Keratinocyte (primary cell): Measurements from ENCODE around the gene COG5. TPM values are rescaled to one million over a fixed set of nuclear protein-coding genes. Genes with fewer than 3 reads are reported as not detected.

Experiments
- DNase-seq: peaks from one replicate; pipeline ENCODE4 v3.0.0-alpha.2; 2011; ENCODE audit warnings: low read depth, missing footprints, low spot score
- FAIRE-seq: peaks from 2 replicates; lab custom pipeline; 2011; peaks lifted over from hg19 to GRCh38; lab: Jason Lieb, UNC
- H2AFZ ChIP-seq: 2 replicates; pipeline ENCODE4 v1.6.0; 2012; ENCODE audit warnings: low read length, control low read depth, inconsistent platforms; ENCODE audit not compliant: control insufficient read depth
- H3K27ac ChIP-seq: 2 replicates; pipeline ENCODE4 v1.5.1; 2011; ENCODE audit warnings: low read length; ENCODE audit not compliant: control insufficient read depth, insufficient read depth
- H3K27me3 ChIP-seq: 3 replicates; pipeline ENCODE4 v1.6.0; 2011; ENCODE audit warnings: low read length; ENCODE audit not compliant: control insufficient read depth, insufficient read depth; ENCODE audit errors: extremely low read depth
- H3K36me3 ChIP-seq, 2 experiments: 2 replicates in 1 of 2; 3 replicates in 1 of 2; pipeline ENCODE4 v1.5.1; 2011; ENCODE audit warnings: low read length in 2 of 2, mild to moderate bottlenecking in 1 of 2; ENCODE audit not compliant: control insufficient read depth in 2 of 2, insufficient read depth in 2 of 2; ENCODE audit errors: extremely low read depth in 1 of 2
- H3K4me1 ChIP-seq: 3 replicates; pipeline ENCODE4 v1.5.1; 2011; ENCODE audit warnings: low read length; ENCODE audit not compliant: control insufficient read depth, insufficient read depth; ENCODE audit errors: extremely low read depth
- H3K4me2 ChIP-seq: 3 replicates; pipeline ENCODE4 v1.6.0; 2011; ENCODE audit warnings: low read depth, low read length; ENCODE audit not compliant: control insufficient read depth, insufficient read depth; ENCODE audit errors: extremely low read depth
- H3K4me3 ChIP-seq, 3 experiments: fragments of 200-600 bp in 1 of 3; sonication (generic) in 1 of 3; 2 replicates in 2 of 3; 3 replicates in 1 of 3; pipeline ENCODE4 v1.5.1; 2011 to 2016; ENCODE audit warnings: low read length in 3 of 3, mild to moderate bottlenecking in 3 of 3, control low read depth in 2 of 3, inconsistent platforms in 1 of 3, low read depth in 1 of 3, mixed read lengths in 1 of 3, mixed run types in 1 of 3, moderate library complexity in 1 of 3; ENCODE audit not compliant: control insufficient read depth in 2 of 3, insufficient read depth in 2 of 3; ENCODE audit errors: extremely low read depth in 1 of 3
- H3K79me2 ChIP-seq: 2 replicates; pipeline ENCODE4 v1.6.0; 2012; ENCODE audit warnings: low read length; ENCODE audit not compliant: control insufficient read depth, insufficient read depth
- H3K9ac ChIP-seq: 3 replicates; pipeline ENCODE4 v1.6.0; 2011; ENCODE audit warnings: low read length; ENCODE audit not compliant: control insufficient read depth, insufficient read depth; ENCODE audit errors: extremely low read depth
- H3K9me1 ChIP-seq: 3 replicates; pipeline ENCODE4 v1.6.0; 2011; ENCODE audit warnings: low read length; ENCODE audit not compliant: control insufficient read depth, insufficient read depth; ENCODE audit errors: extremely low read depth
- H3K9me3 ChIP-seq: 2 replicates; pipeline ENCODE4 v1.5.1; 2012; ENCODE audit warnings: low read depth, low read length; ENCODE audit not compliant: control insufficient read depth
- H4K20me1 ChIP-seq: 3 replicates; pipeline ENCODE4 v1.6.0; 2011; ENCODE audit warnings: low read length; ENCODE audit not compliant: control insufficient read depth, insufficient read depth; ENCODE audit errors: extremely low read depth
- EZH2 ChIP-seq: IDR thresholded peaks from one replicate; pipeline ENCODE4 v1.6.1; 2012; ENCODE audit warnings: inconsistent platforms, mild to moderate bottlenecking, low read length, moderate library complexity
- dilution Hi-C: fragments of 300-500 bp; cut with MboI; formaldehyde crosslinking; loops from one replicate; pipeline ENCODE4 v1.7.0; 2020; ENCODE audit warnings: low sequenced_read_pairs; ENCODE audit not compliant: extremely low pct_ligation_motif_present
- polyA plus RNA-seq, 5 experiments: library from polyadenylated mRNA; depleted of rRNA in 3 of 5; stranded (reverse) in 3 of 5; stranded (forward) in 1 of 5; unstranded in 1 of 5; fragments of >200 nt; gene quantifications; 1 replicate in 1 of 5; 2 replicates in 3 of 5; 3 replicates in 1 of 5; pipeline versions ENCODE4 v1.2.1 to v1.2.3, GENCODE V29; 2011 to 2012; ENCODE audit warnings: missing spikeins in 2 of 5, low read depth in 1 of 5, low replicate concordance in 1 of 5
- TF ChIP-seq, protein P1 (sequence below), 3 experiments: IDR thresholded peaks in 1 of 3; conservative IDR thresholded peaks in 1 of 3; optimal IDR thresholded peaks in 1 of 3; 2 replicates in 2 of 3; 3 replicates in 1 of 3; pipeline versions ENCODE3 to v1.5.1; 2011; ENCODE audit warnings: low read length in 3 of 3, mild to moderate bottlenecking in 3 of 3, moderate library complexity in 2 of 3, control low read depth in 1 of 3, inconsistent platforms in 1 of 3; ENCODE audit not compliant: insufficient read depth in 2 of 3; ENCODE audit errors: extremely low read depth in 1 of 3

The COG5 gene
- polyA plus RNA-seq, 1 donor (not counting 4 experiments of a cell fraction or from before 2014, with no cell fraction given) = 50.7 TPM

DNA sequence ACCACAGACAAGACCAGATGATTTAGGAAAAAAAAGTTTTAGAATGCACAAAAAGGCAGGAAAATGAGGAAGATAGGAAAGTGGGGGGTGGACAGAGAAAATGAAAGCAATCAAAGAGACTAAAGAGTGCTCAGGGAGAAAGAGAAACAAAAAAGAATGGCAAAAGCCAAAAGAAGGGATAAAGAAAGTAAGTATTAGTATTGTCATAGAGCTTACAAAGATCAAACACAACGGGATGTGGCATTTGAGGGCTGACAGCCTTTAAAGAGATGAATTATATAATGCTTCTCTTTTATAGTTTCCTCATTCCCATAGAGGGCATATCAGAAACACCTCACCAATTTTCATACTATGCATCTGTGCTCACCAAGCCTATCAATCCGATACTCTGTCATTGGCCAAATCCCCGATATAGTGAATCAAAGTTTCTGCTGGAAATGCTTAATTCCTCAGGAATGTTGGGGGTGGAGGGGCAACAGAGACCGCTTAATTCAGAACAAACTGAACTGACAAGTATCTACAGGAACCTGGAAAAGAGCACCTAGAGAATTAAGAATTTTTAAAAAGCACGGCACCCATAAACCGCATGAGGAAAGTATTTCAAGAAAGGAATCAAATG lies 2.7 kb downstream of the COG5 start:
- Histone ChIP-seq H3K79me2 (peaks cover 60% of the 10 kb centered on the region), H3K4me1 (peaks cover 41% of the 10 kb centered on the region), H3K27me3 (no peaks in the 10 kb centered on the region), H3K9me1 (no peaks in the 10 kb centered on the region), H3K4me3 (peak overlapping the region; percentile 15 to 56 (median 53)), H3K9me3 (no peaks in the 10 kb centered on the region), H3K4me2 (peak overlapping the region; percentile 76), H3K9ac (peak overlapping the region; percentile 55), H3K36me3 (peaks cover under 1 to 5% of the 10 kb centered on the region in 2 experiments), H4K20me1 (no peaks in the 10 kb centered on the region), H3K27ac (peak overlapping the region; percentile 94), H2AFZ (no peak overlapping the region)
- FAIRE-seq (peak; percentile 26), DNase-seq (peak; percentile 56)
- dilution Hi-C loops = no loop called here
- TF ChIP-seq, protein P1, sequence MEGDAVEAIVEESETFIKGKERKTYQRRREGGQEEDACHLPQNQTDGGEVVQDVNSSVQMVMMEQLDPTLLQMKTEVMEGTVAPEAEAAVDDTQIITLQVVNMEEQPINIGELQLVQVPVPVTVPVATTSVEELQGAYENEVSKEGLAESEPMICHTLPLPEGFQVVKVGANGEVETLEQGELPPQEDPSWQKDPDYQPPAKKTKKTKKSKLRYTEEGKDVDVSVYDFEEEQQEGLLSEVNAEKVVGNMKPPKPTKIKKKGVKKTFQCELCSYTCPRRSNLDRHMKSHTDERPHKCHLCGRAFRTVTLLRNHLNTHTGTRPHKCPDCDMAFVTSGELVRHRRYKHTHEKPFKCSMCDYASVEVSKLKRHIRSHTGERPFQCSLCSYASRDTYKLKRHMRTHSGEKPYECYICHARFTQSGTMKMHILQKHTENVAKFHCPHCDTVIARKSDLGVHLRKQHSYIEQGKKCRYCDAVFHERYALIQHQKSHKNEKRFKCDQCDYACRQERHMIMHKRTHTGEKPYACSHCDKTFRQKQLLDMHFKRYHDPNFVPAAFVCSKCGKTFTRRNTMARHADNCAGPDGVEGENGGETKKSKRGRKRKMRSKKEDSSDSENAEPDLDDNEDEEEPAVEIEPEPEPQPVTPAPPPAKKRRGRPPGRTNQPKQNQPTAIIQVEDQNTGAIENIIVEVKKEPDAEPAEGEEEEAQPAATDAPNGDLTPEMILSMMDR (optimal IDR thresholded peaks at IDR 0.05 in 1 of 3, IDR thresholded peaks at IDR 0.05 in 1 of 3, conservative IDR thresholded peaks at IDR 0.05 in 1 of 3; ENCODE audit: extremely low read depth in 1 of 3, insufficient read depth in 2 of 3, low read length in 3 of 3) = no peak
- TF ChIP-seq EZH2 = no peak

DNA sequence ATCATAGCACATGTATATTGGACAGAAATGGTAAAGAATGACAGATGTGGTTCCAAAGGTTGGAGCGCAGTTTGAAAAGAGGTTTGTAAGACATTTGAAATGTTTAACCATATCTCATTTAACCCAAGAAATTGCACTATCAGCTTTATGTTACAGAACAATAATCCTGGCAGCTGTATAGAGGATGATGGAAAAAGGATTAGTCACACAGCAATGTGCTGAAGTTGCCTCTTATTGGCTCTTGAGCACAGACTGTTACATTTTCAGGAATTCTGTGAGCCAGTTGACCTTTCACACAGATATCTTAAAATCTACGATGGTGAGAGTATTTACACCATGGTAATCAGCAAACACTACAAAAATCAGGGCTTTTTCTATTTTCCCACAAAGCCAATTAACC lies 3.9 kb downstream of the COG5 start:
- peak overlapping the region; percentile 76 for H3K4me2 ChIP-seq

More for the DNA sequence above, 3.9 kb downstream of the COG5 start:
- Histone ChIP-seq H3K4me1 (peaks cover 31% of the 10 kb centered on the region), H3K9me1 (no peaks in the 10 kb centered on the region), H3K27me3 (no peaks in the 10 kb centered on the region), H4K20me1 (no peaks in the 10 kb centered on the region), H3K36me3 (peaks cover 3 to 5% of the 10 kb centered on the region in 2 experiments), H3K9me3 (no peaks in the 10 kb centered on the region), H3K4me3 (peak overlapping the region in 2 of 3 experiments; percentile 3 to 34), H3K27ac (peak overlapping the region; percentile 94), H3K9ac (peak overlapping the region; percentile 19), H2AFZ (no peak overlapping the region), H3K79me2 (peaks cover 59% of the 10 kb centered on the region)
- dilution Hi-C loops = no loop called here
- DNase-seq = no peak
- FAIRE-seq = peak; percentile 86
- TF ChIP-seq, protein P1 (optimal IDR thresholded peaks at IDR 0.05 in 1 of 3, IDR thresholded peaks at IDR 0.05 in 1 of 3, conservative IDR thresholded peaks at IDR 0.05 in 1 of 3; ENCODE audit: extremely low read depth in 1 of 3, insufficient read depth in 2 of 3, low read length in 3 of 3) = no peak
- TF ChIP-seq EZH2 = no peak
